ENCODE results near the gene ATP8A1.

ATP8A1 gene

GRCh38 chr4:42646999-42647541 is 9.8 kb downstream of the ATP8A1 start:
- DNase-seq, result no peak

DNA sequence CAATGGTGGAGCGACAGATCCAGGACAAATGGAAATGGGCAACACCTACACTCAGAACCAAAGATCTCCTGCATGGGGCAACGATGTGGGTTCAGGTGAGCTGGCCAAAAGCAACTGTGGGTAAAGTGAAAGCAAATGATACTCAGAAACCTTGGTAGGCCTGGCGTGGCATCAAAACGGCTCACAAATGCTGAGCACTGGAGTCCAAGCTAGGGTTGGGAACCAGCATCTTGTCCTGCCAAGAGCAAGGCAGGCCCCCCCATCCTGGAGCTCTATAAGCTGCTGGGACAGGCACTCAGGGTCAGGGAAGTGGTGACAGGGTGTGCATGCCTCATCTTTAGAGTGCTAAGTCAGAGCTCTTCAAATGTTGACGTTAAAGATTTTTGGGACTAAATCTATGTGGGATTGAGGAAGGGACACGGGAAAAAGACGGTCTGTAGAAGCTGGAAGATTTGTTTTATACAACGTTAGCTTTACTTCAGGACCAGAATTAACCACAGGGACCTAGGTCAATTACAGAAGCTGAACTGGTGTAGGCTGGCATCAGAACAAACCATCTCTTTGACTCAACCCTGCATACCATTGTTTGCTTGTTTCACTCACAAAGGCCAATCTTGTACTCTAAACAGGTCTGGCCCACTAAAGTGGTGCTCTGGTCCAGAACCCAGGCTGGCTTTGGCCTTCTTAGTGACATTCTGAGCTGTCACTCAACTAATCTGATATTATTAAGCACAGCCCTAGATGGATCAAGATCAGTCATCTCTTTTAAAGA is 10.7 kb downstream of the ATP8A1 start:
- DNase-seq, result no peak

DNA sequence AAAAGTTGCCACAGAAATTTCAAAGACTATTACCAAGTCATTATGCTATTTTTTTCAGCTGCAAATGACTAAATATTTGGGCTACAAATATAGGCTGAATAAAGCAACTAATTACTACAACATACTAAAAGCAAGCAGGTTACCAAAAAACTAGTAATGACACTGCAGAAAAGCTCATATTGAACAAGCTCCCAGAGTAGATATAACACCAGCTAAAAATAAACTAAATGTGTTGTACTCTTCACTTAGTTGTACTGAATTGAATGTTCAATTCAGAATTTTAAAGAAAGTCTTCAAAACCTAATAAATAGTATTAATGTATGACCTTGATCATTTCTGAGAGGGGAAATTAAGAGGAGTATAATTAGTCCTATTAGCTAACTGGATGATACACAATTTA is 12.0 kb downstream of the ATP8A1 start:
- no peak for DNase-seq

DNA sequence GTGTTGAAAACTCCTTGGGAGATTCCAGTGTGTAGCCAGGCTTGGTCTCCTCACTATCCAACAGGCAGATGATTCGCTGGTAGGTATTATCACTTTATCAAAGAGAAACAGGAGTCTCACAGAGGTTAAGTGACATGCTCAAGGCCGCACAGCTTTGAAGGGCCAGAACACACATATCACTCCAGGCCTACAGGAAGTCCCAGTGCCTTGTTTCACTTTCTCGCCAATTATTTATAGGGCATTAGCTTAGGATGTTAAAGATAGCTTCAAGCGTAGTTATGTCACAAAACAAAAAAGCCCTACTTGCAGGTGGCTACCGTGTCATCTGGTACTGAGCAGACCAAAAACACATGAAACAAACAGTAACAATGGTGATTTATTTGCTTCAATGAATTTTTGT is 13.2 kb downstream of the ATP8A1 start:
- no peak for DNase-seq

- no peak for DNase-seq
Measured at GRCh38 chr4:42642845-42643615, 13.9 kb downstream of the ATP8A1 start.

GRCh38 chr4:42642101-42642797 is 14.7 kb downstream of the ATP8A1 start:
- DNase-seq, result no peak

- DNase-seq, result no peak
Measured at GRCh38 chr4:42641656-42642055, 15.2 kb downstream of the ATP8A1 start.

- DNase-seq, result no peak
Measured at GRCh38 chr4:42641161-42641560, 15.7 kb downstream of the ATP8A1 start.

GRCh38 chr4:42640613-42641012 is 16.3 kb downstream of the ATP8A1 start:
- no peak for DNase-seq

- DNase-seq, result no peak
Measured at GRCh38 chr4:42638993-42639392, 17.9 kb downstream of the ATP8A1 start.

DNA sequence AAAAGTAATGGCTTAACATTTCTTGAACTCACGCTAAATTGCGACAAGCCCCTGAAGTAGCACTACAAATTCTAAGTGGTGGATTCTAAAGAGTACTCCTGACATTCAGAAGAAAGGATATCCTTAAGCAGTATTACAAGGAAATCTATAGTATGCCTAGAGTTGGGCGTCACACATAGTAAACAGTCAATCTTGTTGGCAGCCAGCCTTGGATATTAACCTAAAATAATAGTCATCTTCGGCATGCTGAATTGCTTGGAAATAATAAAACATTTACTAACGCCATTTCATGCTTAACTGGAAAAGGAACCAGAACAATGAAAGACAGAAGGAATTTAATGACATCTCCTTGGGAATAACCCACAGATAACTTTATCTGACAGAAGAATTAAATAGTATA is 18.6 kb downstream of the ATP8A1 start:
- DNase-seq, result no peak

DNA sequence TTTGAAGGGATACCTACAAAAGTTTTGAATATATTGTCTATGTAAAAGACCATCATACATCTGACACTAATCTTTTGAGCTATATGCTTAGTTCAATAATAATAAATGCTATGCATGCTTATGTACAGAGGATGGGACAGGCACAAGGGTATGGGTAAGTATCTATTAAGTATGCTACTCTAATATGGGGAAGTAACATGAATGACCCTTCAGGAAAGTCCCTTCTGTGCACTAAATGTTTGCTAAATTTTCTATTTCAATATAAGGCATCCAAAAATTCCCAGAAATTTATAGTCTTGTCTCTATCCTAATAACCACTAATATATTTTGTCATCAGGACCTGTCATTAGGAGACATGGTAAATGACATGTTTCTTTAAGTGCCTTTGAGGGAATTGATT is 19.0 kb downstream of the ATP8A1 start:
- DNase-seq, result no peak

DNA sequence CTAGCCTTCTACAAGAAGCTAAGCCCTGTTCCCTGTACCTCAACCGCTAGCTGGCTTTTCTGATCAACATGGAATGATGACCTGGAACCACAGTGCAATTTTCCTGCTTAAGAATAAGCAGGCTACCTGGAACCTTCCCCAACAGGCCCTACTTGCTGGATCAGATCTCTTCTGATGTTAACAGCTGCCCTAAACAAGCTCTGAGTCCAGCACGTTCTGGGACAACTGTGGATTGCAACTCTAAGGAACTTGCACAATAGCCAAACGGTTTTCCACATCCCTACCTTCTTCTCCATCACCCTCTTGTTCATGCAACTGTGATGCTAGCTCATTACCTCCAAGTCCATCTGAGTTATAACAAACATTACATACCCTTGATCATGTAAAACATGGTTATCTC is 19.8 kb downstream of the ATP8A1 start:
- no peak for DNase-seq

DNA sequence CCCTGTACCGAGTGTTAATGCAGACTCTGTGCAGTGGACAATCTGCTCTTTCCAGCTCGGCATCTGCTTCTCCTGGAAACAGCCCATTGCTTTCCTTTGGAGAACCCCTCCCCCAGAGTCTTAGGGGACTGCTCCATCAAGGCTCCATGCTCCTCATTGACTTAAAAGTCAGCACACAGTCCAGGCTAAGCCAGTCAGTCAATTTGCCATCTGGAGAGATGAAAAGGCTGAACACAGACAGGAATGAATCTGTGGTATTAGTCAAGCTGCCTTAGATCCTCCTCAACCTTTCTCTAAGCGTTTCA is 20.3 kb downstream of the ATP8A1 start:
- no peak for DNase-seq

DNA sequence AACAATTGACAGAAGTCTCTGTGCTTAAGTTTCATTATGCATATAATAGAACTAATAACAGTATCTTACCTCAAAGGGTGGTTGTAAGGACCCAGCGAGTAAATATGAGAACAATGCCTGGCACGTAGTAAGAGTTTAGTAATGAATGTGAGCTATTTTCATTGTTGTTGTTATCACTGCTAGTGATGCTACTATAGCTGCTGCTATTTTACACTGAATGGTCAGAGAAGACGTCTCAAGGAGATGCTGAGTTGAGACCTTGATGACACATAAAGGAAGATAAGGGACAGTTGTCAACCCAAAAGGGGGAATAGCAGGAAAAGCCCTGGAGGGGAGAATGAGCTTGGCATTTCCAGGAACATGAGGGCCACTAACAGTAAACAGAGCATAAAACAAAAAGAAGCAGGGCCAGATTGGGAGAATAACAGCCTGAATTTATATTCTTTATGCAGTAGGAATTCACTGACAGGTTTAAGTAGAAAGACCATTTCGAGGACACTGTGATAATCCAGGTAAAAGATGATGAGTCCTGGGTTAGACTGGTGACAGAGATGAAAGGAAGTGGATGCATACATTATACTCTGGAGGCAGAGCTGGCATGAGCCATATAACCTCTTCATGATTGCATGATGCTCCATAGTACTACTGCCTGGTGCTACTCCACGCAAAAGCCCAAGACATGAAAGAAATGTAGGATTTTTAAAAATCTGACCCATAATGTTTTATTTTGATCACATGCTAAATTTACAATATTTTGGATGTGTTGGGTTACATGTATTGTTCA is 23.1 kb downstream of the ATP8A1 start:
- DNase-seq, result no peak

- no peak for DNase-seq
Measured at GRCh38 chr4:42632653-42633382, 24.1 kb downstream of the ATP8A1 start.

GRCh38 chr4:42630908-42631307 is 26.0 kb downstream of the ATP8A1 start:
- no peak for DNase-seq

DNA sequence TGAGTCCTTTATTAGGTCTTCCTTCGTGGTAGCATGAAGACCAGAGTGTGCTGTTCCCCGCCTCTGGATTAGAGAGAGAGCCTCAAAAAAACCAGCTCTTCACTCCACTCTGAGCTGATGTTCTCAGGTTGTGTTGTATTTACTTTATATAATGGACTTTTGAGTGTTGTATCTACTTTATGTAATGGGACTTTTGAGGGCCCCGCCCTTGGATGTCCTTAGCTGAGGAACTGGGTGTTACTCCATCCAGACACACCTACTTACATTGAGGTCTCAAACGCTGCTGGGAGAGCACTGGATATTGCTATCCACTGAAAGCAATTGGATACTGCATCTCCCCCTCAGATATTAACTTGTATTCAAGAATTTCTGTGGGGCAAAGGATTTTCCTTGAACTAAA is 28.2 kb downstream of the ATP8A1 start:
- no peak for DNase-seq

- no peak for DNase-seq
Measured at GRCh38 chr4:42627885-42628646, 28.8 kb downstream of the ATP8A1 start.

DNA sequence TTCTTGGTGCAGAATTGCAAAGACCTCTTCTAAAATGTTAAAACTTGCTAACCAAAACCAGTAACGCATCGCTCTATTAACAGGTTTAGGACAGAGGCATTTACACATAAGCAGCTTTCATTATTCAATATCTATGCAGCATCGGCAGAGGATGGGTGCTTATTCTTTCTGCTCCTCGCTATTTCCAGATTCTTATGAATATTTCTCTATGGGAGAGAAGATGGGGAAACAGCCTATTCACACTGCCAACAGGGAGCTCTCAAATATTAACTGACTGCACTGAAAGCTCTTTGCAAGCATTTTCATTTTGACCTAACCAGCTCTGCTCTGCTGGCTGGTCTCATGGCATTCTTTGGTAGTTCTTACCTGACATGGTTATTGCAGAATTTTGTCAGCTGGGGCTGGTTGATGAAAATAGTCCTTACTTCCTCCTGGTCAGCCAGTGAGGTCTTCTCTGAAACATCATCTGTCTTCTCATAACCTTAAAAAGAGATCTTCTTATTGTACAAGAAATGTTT is 30.2 kb downstream of the ATP8A1 start:
- no peak for DNase-seq

DNA sequence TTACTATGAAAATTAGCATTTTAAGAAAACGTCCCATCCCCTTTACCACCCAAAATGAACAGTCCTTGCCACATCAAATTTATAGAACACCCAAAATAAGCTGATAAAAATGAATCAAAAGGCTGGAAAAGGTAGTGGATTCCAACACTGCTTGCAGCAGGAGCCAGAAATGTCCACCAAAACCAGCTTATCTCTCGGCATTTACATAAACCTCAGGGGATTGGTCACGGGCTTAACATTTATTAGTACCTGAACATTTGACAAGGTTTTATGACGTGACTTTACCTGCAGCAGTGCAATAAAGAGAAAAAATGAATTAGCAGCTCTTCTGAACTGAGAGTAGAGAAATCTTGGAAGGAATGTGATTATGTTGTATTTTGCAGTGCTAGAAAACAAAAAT is 31.6 kb downstream of the ATP8A1 start:
- DNase-seq, result no peak
